HG03571 (cell line): ENCODE results near the gene CDC37L1.

Experiments used
- ATAC-seq: cut with Tn5 transposase; IDR thresholded peaks from one replicate; pipeline ENCODE4 v1.9.1; 2021; ENCODE audit not compliant: unreplicated experiment

The CDC37L1 gene

DNA sequence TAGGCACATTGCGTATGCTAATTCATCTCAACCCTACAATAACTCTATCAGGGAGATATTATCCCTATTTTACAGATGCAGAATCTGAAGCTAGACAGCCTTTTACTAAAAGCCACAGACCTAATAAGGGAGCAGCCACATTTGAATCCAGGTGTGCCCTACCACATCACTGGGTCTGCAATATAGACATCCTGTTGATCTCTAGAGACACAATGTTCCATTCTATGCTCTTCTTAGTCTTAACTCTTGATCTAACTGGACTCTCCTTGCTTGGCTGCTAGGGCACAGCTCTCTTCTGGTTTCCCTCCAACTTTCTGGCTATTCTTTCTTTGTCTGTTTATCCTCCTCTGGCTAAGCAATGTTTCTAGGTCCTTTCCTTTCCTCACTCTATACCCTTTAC, 11.7 kb upstream of the CDC37L1 start:
- no peak for ATAC-seq

DNA sequence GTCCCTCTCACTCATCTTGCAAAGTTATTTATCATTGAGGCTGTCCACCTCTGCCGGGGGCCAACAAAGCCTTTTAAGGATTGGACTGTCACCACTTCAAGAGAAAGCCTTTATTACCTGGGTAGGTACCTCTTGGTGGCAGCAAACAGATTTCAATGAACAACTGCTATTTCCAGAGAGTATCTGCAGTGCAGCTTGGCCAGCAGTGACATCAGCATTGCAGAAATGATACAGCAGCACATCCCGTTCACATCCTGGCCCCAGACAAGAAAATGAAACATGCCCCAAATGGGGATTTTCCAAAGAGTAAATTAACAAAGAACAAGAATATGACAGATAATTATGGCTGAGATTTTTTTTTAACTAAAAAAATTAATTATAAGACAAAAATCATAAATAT, 10.8 kb upstream of the CDC37L1 start:
- ATAC-seq, result no peak

DNA sequence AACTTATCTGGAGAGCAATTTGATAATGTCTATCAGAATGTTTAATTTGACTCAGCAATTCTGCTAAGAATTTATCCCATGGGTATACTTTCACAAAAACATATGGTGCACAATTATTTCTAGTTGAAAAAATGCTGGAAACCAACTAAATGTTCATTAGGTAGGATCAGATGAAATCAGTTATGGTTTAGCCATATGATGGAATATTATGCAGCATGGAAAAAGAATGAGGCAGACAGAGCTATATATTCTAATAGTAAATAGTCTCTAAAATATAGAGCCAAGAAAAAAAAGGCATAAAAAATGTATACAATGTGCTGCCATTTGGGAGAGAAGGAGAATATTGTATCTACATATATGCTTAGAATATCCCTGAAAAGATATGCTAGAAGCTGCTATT, 9.5 kb upstream of the CDC37L1 start:
- ATAC-seq, result no peak

DNA sequence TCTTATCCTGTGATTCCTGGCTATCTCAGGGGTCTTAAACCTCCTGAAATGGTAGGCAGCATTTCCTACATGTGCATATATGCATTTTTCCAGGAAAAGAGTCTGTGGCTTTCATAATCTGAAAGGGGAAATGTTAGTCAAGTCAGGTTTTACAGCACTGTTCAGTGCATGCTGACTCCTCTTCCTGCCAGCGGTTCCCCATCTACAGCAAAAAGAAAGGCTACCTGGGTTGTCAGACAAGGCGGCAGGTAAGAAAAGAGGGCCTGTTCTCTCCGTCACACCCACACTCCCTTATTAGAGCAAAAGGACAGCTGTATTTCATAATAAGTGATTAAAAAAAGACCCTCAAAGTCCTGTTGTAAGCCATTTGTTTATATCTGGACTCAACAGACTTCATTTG, 8.8 kb upstream of the CDC37L1 start:
- no peak for ATAC-seq

DNA sequence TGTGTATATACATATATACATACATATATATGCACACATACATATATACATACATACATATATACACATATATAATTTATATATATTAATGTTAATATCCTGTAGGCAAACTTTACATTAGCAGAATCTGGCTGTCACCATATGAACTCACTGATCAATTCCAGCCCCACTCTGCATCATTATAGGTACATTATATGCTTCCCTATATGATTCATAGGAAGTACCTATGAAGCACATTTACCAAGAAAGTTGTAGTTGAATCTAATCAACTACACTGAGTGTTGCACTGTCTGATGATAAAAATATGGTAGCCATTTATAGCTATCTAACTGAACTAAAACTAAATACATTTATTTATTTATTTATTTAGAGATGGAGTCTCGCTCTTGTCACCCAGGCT, 7.6 kb upstream of the CDC37L1 start:
- no peak for ATAC-seq

DNA sequence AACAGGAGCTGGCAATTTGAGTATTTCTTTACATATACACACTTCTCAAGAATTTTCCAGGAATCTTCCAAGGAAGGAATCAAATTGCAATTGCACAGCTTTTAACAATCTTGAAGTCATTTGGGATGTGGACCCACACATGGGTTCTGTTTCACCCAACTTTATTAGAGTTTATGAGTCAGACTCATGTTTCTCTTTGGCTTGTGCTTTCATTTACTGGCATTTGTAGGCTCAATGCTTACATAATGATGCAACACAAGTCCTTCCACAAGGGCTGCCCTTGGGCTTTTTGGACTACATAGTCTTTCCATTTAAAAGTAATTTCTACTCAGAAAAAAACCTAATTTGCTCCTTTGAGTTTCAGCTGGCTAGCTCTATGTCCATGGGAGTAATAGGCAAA, 4.6 kb upstream of the CDC37L1 start:
- ATAC-seq, result no peak

DNA sequence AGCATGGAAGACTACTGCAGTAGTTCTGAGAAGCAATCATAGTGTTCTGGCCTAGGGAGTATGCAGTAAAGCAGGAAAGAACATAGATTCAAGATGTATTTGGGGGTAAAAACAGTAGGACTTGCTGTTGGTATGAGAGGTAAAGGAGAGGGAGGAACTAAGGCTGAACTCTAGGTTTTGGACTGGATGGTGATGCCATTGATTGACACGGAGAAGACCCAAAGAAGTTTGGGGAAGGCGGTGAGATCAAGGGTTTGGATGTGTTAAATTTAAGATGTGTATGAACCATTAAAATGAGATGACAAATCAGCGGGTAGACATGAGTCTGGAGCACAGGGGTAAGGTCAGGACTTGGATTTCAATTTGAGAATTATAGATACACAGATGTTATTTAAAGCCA, 2.0 kb upstream of the CDC37L1 start:
- no peak for ATAC-seq

DNA sequence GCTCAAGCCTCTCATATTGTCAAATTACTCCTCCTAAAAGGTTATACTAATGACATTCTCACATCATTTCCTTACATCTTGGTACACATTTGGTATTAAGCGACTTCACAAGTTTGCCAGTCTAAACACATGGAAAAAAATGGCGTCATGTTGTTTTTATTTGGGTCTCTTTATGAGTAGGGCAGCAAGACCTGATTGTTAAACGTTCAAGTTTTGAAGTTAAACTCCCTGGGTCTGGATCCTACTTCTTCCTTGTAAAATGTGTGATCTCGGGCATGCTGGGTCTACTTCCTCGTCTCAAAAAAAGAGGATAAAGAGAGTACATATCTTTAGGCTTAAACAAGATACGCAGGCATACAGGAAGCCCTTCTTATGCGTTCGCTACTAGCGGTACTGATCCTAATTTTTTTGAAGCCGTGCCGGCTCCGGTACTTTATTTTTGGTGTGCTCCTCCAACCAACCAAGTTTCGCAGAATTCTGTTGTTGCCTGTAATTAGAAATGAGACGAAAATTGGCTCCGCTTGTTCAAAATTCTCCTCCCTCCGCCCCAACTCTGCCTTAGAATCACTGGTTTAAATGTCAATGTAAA, 596 bp upstream of the CDC37L1 start:
- ATAC-seq, result peak; percentile 12

DNA sequence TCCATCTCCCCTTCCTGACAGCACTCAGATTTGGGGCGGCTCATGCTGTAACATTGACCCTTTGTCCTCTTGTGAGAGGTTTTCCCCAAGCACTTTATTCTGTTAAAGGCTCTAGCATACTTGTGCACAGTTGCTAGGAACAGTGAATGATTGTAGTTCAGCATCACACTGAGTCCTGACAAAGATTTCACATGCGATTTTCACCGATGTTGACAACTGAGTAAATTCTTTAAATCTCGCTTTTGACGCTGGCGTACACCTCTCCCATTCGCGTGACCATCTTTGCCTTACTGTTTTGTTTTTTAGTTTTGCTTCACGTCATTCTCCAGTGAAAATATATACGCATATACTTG, 780 bp downstream of the CDC37L1 start:
- ATAC-seq, result no peak

DNA sequence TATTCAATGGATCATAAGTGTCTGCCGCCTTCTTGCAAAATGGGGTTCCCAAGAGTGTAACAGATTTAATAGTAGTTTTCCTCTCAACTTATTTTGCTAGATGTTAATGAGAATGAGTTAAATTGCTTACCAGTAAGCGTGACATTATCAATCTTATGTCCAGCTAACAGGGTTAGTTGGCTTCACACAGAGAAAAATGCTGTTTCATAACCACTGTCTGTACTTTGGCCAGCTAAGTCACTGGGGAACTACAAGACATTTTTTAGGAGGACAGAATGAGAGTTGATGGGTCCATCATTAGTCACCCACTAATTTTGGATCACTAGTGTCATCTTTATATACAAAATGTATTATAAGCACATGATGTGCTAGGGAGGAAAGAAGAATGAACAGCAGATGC, 1.4 kb downstream of the CDC37L1 start:
- no peak for ATAC-seq

DNA sequence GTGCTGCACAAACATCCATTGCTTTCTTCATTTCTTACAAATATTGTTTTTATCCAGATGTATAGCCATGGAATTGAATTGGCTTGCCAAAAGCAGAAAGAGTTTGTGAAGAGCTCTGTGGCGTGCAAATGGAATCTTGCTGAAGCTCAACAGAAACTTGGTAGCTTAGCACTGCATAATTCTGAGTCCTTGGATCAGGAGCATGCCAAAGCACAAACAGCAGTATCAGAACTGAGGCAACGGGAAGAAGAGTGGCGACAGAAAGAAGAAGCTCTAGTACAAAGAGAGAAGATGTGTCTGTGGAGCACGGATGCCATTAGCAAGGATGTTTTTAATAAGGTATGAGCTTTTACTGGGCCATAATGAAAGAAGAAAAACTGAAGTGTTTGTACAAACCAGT, 5.5 kb downstream of the CDC37L1 start:
- ATAC-seq, result no peak

DNA sequence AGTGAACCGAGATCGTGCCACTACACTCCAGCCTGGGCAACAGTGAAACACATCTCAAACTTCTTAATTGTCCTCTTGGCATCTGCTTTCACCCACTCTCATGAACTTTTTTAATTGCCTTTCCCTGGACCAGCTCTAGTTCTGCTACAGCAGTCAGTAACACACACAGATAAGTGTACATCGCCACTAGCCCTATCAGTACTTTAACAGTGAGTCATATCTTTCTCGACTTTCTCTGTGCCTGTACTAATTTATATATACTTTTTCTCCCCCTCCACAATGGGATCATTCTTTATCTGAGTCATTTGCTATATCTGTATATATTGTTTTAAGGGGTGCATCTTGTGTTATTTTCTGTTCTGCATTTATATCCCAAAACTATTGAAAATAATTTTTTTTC, 6.7 kb downstream of the CDC37L1 start:
- no peak for ATAC-seq

DNA sequence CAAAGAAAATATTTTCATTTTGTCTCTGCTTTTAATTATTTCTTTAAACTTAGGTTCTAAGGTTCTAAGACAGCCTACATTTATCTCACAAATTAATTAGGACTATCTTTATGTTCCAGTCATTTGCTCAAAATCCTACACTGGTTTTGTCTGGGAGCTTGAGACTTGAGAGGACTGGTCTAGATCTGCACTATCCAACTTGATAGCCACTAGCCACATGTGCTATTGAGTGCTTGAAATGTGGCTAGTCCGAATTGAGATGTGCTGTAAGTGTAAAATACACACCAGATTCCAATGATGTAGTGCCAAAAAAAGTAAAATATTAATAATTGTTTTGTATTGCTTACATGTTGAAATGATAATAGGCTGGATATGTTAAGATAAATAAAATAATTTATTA, 7.2 kb downstream of the CDC37L1 start:
- no peak for ATAC-seq

DNA sequence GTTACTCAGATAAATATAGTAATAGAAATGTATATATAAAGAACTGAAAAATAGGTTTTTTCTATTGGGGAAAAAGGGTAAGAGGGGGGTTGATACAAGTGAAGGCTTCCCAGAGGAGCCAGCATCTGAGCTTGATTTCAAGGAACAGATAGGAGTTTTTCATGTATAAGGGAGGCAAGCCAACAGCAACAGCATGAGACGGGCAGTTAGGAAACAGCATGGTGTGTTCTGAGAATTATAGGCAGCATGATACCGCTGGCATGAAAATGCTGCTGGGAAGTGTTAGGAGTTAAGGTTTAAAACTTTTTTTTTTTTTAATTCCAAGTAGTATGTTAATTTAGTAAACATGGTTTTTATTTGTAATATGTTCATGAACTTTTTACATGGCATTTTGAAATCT, 9.7 kb downstream of the CDC37L1 start:
- no peak for ATAC-seq

DNA sequence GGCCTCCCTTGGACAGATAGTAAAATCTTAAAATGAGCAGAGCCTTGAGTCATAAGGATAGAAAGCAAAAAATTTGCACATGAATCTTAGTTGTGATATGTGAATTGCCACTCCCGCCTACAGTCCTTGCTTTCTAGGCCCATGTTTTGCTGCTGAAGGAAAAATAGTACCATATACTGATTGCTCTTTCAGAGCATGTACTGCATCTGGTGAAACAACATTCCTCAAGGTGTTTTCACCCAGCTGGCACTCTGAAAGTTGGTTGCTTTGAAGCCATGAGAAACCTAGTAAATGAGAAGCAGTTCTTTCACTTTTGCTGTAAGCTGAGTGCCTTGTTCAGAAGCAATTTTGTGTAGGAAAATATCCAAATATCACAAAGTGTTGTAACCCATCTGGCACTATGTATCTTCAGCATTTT, 10.3 kb downstream of the CDC37L1 start:
- ATAC-seq, result peak; percentile 38

DNA sequence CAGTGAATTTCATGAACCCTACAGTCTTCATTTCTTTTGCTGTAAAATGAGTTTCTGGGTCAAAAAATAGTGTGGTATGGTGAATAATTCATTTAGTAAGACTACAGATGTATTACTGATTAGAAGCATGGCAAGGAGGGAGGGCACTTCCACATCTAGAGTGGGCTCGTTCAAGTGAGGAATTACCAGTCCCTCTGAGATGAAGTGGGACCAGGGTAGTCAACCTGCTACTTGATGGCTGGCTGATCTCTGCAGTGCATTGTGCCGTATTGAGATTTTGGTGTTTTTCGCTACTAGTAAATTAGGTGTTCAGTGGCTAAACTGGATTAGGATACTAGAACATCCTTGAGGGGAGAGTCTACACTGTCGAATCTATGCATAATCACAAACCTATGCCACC, 10.8 kb downstream of the CDC37L1 start:
- ATAC-seq, result peak; percentile 81

DNA sequence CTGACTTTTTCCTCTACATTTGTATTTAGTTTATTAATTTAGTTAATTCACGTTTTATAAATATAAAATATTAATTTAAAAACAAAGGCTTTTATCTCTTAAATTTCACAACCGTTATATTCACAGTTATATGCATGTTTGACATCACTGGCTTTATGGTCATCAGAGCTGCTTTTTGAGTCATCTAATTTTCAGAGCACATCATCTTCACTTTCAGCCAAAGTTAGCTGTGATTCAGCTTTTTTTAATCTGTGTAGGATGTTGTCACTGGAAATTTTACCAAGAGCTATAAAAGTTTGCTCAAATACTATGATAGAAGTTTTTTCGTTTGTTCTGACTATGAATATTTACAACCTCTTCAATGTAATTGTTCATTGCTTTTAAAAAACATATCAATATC, 12.4 kb downstream of the CDC37L1 start:
- no peak for ATAC-seq

DNA sequence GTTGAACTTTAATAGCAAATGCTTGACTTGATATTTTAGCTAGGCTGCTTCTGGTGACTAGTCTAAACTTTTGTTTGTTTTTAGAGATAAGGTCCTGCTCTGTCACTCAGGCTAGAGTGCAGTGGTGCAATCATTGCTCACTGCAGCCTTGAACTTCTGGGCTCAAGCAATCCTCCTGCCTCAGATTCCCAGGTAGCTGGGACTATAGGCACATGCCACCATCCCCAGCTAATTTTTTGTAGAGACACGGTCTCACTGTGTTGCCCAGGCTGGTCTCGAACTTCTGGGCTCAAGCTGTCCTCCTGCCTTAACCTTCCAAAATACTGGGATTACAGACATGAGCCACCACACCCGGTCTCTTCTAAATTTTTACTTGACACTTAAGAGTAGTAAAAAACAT, 20.7 kb downstream of the CDC37L1 start:
- ATAC-seq, result no peak

DNA sequence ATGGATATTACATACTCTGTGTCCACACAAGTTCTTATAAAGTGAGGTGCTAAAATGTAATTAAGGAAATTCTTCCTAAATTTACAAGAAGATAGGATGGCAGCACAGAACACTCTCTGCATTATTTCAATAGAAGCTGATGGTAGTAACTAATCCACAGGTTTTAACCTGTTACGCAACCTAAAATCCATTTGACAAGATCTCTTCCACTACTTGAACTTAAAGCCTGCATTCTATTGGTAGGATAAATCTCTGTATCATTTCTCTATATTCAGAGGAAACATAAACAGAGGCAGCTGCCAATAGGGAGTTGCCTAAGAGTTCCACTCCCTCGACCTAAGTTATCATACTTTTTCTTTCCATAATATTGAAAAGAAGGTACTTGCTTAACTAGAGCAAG, 21.6 kb downstream of the CDC37L1 start:
- ATAC-seq, result no peak

DNA sequence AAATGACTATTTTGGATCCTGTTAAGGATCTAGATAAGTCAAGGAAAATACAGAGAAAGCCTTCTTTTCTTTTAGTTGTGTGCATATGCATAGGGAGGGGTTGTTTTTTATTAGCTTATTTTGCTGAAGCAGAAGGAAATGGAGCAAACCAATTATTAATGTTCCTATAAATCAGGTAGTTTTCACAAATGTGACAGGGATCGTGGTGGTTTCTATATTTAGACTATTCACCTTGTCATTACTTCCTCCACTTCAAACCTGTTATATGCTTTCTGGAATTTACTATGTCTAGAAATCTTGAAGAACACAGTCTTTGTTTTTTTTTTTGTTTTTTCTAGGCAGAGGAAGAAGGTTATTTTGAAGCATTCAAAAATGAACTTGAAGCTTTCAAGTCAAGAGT, 22.2 kb downstream of the CDC37L1 start:
- ATAC-seq, result no peak

DNA sequence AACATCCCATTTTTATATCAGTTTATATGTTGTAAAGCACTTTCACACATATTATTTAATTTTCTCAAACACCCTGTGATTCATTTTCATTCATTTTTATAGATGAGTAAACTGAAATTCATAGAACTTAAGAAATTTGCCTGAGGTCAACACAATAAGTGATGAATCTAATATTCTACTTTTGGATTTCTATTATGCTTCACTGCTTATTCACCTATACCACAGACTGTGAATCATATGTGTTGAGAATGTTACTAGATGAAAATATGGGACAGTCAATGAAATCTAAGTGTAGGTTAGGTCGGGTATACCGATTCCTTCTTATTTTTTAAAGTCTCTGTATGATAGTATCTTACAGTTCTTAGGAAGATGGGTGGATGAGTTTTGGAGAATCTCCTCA, 24.8 kb downstream of the CDC37L1 start:
- no peak for ATAC-seq

DNA sequence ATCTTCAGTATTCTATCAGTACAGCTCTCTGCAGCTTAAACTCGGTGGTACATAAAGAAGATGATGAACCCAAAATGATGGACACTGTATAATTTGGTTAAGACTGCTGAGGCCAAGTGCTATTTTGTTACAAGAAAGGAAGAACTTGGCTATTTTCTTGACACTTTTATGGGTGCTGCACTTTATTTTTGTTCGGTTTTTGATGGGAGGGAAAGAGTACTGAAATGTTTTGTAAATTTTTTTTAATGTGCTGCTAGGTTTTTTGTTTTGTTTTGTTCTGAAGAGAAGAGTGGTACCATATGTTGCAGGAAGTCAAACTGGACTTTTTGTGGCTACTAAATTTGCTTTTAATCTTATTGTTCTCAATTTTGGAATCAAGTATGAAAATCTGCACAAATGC, 26.7 kb downstream of the CDC37L1 start:
- no peak for ATAC-seq

DNA sequence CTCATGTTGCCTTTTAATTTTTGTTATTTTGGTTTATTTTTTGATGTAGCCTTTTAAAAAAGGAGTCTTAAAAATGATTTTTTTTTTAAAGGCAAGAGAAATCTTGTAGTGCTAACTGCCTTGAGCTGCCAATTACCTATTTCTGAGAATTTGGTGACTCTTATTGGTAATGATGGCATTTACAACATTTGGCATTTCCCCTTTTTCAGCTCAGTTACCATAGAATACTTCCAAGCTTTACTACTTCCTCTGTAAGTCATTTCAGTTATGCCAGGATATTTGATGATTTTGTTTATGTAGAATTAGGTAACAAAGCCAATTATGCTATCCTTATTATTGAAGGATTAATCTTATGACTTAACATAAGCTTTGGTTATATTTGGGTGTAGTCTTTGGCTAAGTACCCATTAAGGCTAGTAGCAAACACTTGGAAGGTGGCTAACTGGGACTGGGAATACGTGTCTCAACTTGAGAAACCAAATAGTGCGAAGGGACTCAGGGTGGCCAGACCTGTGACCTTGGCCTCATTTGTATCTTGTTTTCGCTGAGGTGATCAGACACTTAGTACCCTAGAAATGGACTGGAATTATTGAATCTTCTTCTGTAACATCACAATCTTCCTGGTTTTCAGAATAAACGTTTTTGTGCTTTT, 27.7 kb downstream of the CDC37L1 start:
- no peak for ATAC-seq
